Stimulated activated CD4-positive, alpha-beta T cell treated with anti-CD3 and anti-CD28 coated beads, Interleukin-12 subunit alpha, Interleukin-12 subunit beta, amount 100 ng/mL, for 4 hours (primary cell): ENCODE measurements around the gene TGFBR3L.
"Not testable (repeated sequence)": the region's sequence is repeated elsewhere in the genome, so short reads cannot be mapped to it uniquely, and the experiment has no call there.

Source experiments
- DNase-seq: peaks from one replicate; pipeline ENCODE4 v3.0.0-alpha.2; 2020

Gene TGFBR3L

GRCh38 chr19:7881910-7882309 is 32.7 kb upstream of the TGFBR3L start:
- DNase-seq = no peak

DNA sequence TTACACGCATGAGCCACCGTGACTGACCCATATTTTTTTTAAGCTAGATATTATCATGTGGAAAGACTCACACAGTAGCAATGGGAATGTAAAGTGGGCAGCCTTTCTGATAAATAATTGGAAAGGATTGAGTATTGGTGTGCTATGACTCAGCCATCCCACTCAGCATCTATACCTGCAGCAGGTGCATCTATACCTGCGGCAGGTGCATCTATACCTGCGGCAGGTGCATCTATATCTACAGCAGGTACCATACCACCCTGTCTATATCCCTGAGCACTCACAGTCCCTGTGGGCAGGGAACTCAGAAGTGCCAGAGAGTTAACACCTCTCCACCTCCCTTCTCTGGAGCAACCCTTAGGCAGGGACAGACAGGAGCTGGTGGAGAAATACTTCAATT is 31.5 kb upstream of the TGFBR3L start:
- no peak for DNase-seq

- no peak for DNase-seq
Measured at GRCh38 chr19:7883796-7884570, 30.6 kb upstream of the TGFBR3L start.

- DNase-seq = no peak
Measured at GRCh38 chr19:7885818-7886217, 28.8 kb upstream of the TGFBR3L start.

GRCh38 chr19:7887408-7888144 is 27.1 kb upstream of the TGFBR3L start:
- no peak for DNase-seq

DNA sequence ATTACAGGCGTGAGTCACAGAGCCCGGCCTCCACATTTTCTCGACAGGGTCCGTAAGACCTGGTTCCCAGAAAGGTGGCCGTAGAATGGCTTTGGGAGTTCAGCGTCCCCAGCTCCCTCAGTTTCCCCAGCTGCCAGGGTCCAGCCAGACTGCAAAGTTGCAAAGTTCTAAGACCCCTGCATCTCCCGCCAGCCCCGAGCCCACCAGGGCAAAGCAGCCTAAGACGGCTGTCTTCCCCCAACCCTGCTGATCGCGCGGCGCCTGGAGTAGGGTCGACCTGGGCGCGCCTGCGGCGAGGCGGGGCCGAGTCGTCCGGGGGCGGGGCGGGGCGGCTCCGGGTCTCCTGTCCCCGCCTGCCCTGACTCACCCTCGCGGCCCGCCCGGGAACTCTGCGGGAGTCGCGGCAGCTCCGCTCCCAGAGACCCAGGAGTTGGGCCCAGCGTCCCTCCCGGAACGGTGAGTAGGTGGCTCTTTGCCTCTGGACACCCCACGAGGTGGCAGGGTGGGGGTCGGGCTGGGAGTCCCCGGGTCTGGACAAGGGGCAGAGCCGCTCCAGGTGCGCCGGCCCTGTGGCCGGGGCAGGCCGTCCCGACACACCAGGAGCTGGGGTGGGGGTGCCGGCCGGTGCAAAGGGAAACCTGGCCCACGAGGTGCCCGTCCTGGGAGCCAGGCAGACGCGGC is 26.3 kb upstream of the TGFBR3L start, which contains the start of gene LRRC8E:
Gene LRRC8E, plus strand, starts transcription at position 366 of the 681 bp plus-strand sequence. CDS start 7,094 bp downstream, outside the sequence.
- peak; percentile 53 for DNase-seq

DNA sequence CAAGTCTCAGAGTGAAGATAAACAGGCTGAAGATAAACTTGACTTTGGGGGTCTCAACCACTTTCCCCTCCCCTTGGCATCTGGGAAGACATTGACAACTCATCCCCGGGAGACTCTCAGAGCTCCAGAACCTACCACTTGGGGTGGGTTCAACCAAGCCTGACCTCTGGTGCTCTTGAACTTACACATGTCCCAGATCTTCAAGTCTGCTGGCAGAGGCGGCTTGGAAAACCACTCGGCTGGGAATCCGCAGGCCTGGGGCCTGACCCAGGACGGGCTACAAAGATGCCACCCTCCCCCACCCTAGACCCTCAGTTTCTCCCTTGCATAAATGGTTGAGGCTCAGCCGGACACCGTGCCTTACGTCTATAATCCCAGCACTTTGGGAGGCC is 25.8 kb upstream of the TGFBR3L start:
- DNase-seq = no peak

GRCh38 chr19:7893362-7894101 is 21.1 kb upstream of the TGFBR3L start:
- not testable (repeated sequence) for DNase-seq

DNA sequence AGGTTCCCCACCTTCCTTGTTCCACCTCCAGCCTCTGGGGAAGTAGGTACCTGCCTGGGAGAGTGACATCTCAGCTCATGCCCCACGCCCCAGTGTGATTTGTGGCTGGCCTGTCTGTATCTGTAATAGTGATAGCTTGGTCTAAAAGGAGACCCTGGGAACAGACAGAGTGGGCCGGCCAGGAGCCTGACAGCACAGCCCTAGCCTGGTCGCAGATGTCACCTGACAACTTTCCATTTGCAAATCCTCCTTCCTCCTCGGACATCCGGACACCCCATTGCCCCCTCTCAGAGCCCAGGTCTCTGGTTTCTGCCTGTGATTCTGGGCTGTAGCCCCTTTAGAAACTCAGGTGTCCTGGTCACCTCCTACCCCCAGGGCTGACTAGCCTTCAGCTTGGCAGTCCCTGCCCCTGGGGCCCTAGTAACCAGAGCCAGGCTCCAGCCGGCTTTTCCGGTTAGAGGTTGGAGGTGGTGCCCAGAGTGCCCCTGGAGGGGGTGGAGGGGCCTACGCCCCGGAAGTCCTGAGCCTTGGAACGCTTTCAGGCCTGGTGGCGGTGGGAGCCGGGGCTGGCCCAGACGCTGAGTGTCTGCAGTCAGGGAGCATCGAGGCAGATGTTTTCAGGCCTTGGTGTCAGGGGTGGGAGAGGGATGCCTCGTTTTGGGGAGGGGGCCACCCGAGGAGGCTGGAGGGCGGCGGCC is 19.9 kb upstream of the TGFBR3L start:
- no peak for DNase-seq

DNA sequence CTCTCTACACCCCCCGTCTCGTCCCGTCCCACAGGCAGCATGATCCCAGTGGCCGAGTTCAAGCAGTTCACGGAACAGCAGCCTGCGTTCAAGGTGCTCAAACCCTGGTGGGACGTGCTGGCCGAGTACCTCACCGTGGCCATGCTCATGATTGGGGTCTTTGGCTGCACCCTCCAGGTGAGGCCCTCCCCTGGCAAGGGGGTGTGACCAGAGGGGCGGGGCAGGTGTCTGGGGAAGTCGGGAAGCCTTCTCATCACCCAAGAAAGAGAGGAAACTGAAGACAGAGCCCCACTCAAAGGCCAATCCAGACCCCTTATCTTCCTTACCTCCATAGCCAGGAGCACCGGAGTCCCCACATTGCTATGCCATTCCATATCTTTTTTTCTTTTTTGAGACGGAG is 19.1 kb upstream of the TGFBR3L start:
- no peak for DNase-seq

DNA sequence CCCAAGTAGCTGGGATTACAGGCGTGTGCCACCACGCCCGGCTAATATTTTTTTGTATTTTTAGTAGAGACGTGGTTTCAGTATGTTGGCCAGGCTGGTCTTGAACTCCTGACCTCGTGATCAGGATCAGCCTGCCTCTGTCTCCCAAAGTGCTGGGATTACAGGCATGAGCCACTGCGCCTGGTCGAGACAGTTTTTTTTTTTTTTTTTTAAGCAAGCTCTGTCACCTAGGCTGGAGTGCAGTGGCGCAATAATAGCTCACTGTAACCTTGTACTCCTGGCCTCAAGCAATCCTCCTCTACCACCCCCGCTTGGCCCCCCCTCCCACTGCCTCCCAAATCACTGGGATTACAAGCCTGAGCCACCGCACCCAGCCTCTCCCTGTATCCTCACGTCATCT is 17.3 kb upstream of the TGFBR3L start:
- no peak for DNase-seq

- DNase-seq = no peak
Measured at GRCh38 chr19:7898967-7899366, 15.7 kb upstream of the TGFBR3L start.

DNA sequence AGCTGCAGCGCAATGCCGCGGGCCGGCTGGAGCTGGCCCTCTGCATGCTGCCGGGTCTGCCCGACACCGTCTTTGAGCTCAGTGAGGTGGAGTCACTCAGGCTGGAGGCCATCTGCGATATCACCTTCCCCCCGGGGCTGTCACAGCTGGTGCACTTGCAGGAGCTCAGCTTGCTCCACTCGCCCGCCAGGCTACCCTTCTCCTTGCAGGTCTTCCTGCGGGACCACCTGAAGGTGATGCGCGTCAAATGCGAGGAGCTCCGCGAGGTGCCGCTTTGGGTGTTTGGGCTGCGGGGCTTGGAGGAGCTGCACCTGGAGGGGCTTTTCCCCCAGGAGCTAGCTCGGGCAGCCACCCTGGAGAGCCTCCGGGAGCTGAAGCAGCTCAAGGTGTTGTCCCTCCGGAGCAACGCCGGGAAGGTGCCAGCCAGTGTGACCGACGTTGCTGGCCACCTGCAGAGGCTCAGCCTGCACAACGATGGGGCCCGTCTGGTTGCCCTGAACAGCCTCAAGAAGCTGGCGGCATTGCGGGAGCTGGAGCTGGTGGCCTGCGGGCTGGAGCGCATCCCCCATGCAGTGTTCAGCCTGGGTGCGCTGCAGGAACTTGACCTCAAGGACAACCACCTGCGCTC is 14.8 kb upstream of the TGFBR3L start:
- no peak for DNase-seq

GRCh38 chr19:7900401-7900870 is 14.2 kb upstream of the TGFBR3L start:
- DNase-seq = no peak

- DNase-seq = no peak
Measured at GRCh38 chr19:7900931-7901330, 13.7 kb upstream of the TGFBR3L start.

DNA sequence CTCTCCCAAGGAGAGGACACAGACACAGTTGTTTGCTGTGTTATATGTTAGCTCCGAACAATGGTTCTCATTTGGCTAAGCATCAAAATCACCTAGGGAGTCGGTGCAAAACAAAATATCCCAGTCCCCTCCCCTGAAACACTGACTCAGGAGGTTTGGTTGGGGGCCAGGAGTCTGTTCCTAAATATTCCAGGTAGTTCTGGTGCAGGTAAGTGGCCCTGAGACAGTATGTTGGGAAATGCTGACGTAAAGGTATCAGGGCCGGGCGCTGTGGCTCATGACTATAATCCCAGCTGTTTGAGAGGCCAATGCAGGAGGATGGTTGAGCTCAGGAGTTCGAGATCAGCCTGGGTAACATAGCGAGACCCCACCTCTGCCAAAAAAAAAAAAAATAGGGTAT is 13.3 kb upstream of the TGFBR3L start:
- DNase-seq = no peak

DNA sequence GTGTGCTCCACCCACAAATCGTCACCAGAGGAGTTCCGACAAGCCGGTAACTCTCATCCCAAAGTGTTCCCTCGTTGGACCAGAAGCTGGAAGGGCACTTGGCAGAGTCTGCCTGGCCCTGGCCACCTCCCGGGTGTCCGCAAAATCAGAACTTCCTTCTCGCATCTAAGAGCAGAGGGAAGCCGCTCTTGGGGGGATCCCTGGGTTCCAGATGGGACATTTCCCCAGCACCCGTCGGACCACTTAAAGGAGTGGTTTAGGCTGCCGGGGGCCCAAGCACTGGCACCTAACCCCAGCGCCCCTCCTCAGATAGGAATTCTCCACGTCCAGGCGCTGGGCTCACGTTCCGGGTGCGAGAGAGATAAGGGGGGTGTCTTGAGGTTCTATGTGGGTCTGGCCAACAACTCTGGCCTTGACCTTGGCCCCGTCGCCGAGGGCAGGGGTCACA is 11.8 kb upstream of the TGFBR3L start:
- DNase-seq = no peak

- DNase-seq = peak; percentile 100
Measured at GRCh38 chr19:7903244-7904073, 11.2 kb upstream of the TGFBR3L start, which contains the start of gene MAP2K7. Gene MAP2K7, plus strand, starts transcription at chr19:7903877. Its CDS starts 68 bp downstream, at chr19:7903945.

DNA sequence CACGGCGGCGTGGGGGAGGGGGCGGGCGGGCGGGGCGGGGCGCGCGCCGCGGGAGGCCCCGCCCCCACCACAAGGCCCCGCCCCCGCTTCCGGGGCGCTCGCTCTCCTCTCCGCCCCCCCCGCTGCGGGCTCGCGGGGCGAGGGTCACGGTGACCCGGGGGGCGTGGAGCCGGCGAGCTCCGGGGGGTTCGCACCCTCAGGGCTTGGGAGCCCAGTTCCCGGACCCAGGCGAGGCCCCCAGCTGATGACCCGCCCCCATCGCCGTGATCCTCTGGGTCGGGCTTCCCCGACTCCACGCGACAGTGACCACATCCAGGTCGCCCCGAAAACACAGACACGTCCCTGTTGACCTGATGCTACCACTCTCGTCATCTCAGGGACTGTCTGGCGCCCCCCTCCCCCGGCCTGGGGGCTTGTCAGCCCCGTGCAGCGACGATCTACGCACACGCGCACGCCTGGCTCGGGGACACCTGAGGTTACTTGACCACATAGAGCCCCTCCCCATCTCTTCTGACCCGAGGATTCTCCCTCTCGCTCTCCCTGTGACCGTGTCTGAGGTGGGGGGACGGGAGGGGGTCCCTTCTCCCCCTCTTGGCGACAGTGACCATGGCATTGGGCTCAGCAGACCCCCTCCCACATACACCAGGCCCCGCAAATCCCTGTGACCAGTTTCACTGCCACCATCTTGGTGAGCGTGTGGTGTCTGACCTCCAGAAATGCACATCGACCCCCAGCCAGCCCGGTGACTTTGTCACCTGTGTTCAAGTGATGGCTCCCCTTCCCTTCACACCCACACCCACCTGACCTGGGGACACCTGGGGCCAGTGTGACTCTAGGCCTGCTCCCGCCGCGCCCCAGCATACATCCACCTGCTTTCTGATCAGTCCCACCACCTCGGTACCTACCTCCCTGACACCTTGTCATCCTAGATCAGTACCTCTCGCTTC is 10.3 kb upstream of the TGFBR3L start:
- no peak for DNase-seq
